ENCODE data around the gene FBXL17. TPM values are rescaled to one million over a fixed set of nuclear protein-coding genes. Genes with fewer than 3 reads are reported as not detected.
A peak's percentile ranks its signal among the peaks of the same experiment; 100 is the strongest.

Gene FBXL17
- total RNA-seq, 1 donor from 2014 or later = 11.1 TPM

DNA sequence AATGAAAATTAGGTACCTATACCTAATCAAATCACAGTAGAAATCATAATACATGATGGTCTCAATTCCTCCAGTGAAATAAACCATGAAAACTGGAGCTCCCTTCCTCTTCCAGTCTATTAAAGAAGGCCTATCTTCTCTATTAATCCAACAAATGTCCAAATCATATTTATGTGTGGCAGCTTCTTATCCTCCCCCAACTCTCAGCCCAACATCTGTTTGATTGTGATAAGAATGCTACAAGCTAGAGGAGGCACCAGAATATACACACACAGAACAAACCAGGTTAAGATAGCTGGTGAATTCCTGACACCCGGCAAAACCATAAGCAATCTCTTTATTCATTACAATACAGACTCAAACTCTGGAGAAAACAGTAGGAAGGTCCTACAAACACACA, 110.8 kb downstream of the FBXL17 start:
- Mint-ChIP-seq H3K9me3 (no peaks in the 10 kb centered on the region), H3K27ac (no peak overlapping the region), H3K4me1 (ENCODE audit: unreplicated experiment) (peaks cover 3% of the 10 kb centered on the region), H3K36me3 (no peaks in the 10 kb centered on the region), H3K27me3 (no peaks in the 10 kb centered on the region), H3K4me3 (no peak overlapping the region)
- DNase-seq (ENCODE audit: extremely low spot score, unreplicated experiment) = no peak
- TF ChIP-seq, protein P1, sequence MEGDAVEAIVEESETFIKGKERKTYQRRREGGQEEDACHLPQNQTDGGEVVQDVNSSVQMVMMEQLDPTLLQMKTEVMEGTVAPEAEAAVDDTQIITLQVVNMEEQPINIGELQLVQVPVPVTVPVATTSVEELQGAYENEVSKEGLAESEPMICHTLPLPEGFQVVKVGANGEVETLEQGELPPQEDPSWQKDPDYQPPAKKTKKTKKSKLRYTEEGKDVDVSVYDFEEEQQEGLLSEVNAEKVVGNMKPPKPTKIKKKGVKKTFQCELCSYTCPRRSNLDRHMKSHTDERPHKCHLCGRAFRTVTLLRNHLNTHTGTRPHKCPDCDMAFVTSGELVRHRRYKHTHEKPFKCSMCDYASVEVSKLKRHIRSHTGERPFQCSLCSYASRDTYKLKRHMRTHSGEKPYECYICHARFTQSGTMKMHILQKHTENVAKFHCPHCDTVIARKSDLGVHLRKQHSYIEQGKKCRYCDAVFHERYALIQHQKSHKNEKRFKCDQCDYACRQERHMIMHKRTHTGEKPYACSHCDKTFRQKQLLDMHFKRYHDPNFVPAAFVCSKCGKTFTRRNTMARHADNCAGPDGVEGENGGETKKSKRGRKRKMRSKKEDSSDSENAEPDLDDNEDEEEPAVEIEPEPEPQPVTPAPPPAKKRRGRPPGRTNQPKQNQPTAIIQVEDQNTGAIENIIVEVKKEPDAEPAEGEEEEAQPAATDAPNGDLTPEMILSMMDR (conservative IDR thresholded peaks at IDR 0.05) = no peak

DNA sequence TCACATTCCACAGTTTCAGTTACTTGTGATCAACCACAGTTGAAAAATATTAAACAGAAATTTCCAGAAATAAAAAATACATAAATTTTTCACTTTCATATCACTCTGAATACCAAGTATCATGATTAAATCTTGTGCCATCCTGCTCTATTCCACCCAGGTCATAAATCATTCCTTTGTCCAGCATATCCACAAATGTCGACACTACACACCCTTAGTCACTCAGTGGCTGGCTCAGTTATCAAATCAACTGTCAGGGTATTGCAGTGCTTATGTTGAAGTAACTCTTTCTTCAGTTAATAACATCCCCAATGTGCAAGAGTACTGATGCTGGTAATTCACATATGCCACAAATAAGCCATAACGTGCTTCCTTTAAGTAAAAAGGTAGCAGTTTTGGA, 115.7 kb downstream of the FBXL17 start:
- Mint-ChIP-seq H3K27ac (no peak overlapping the region), H3K9me3 (no peaks in the 10 kb centered on the region), H3K36me3 (no peaks in the 10 kb centered on the region), H3K4me3 (no peak overlapping the region), H3K27me3 (no peaks in the 10 kb centered on the region), H3K4me1 (ENCODE audit: unreplicated experiment) (no peaks in the 10 kb centered on the region)
- TF ChIP-seq, protein P1 (conservative IDR thresholded peaks at IDR 0.05) = no peak
- DNase-seq (ENCODE audit: extremely low spot score, unreplicated experiment) = no peak

DNA sequence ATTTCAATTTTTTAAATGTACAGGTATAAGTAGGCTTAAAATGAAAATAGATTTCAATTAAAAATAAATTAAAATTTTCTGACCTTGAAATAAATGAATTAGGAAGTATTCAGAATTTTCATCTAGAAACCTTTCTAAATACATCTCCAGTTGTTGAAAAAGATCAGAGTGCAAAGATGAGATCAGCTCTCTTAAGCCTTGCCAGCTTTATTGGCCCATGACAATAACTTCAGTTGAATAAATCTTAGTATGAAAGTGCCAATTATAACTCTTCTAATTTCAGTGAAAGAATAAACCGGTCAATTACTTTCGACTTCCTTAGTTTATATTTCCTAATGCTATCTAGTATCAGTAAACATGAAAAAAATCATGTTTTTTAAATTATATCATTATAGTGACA, 117.4 kb downstream of the FBXL17 start:
- no peak overlapping the region for H3K4me3 Mint-ChIP-seq
- TF ChIP-seq, protein P1 (conservative IDR thresholded peaks at IDR 0.05) = no peak
- no peaks in the 10 kb centered on the region for H3K27me3 Mint-ChIP-seq
- H3K27ac Mint-ChIP-seq = no peak overlapping the region
- H3K4me1 Mint-ChIP-seq (ENCODE audit: unreplicated experiment) = peaks cover 11% of the 10 kb centered on the region
- H3K36me3 Mint-ChIP-seq = no peaks in the 10 kb centered on the region
- no peak for DNase-seq (ENCODE audit: extremely low spot score, unreplicated experiment)
- H3K9me3 Mint-ChIP-seq = no peaks in the 10 kb centered on the region

DNA sequence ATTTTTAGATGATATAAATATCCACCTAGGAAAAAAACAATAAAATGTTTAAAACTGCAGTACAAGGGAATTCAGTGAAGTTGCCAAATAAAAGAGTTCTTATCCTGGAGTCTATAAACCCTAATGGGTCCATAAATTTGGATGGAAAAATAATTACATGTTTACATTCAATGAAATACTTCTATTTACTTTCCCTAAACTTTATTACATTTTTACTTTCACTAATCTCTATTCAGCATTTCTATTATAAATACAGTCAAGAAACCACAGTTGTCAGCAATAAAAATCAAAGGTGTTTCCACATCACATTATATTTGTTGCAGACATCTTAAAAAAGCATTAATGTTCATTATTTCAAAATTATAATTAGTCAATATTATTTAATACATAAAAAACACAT, 118.6 kb downstream of the FBXL17 start:
- Mint-ChIP-seq H3K9me3 (no peaks in the 10 kb centered on the region), H3K27me3 (no peaks in the 10 kb centered on the region), H3K27ac (no peak overlapping the region), H3K4me1 (ENCODE audit: unreplicated experiment) (peaks cover 19% of the 10 kb centered on the region), H3K4me3 (no peak overlapping the region), H3K36me3 (no peaks in the 10 kb centered on the region)
- DNase-seq (ENCODE audit: extremely low spot score, unreplicated experiment) = no peak
- TF ChIP-seq, protein P1 (conservative IDR thresholded peaks at IDR 0.05) = no peak

DNA sequence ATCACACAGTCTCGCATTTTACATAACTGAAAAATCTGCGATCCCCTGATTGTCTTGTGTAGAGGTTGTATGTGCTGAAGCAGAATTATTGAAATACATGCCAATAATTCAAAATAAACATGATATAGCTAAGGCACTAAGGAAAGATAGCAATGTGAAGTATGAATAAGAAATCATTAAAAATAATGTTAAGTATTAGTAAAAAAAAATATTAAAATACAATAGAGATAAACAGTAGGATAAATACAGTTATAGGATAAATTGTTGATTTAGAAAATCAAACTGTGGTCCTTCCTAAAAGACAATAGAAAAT, 121.1 kb downstream of the FBXL17 start:
- no peaks in the 10 kb centered on the region for H3K27me3 Mint-ChIP-seq
- H3K36me3 Mint-ChIP-seq = no peaks in the 10 kb centered on the region
- peaks cover 20% of the 10 kb centered on the region for H3K4me1 Mint-ChIP-seq (ENCODE audit: unreplicated experiment)
- H3K4me3 Mint-ChIP-seq = no peak overlapping the region
- no peaks in the 10 kb centered on the region for H3K9me3 Mint-ChIP-seq
- H3K27ac Mint-ChIP-seq = no peak overlapping the region
- no peak for DNase-seq (ENCODE audit: extremely low spot score, unreplicated experiment)
- TF ChIP-seq, protein P1 (conservative IDR thresholded peaks at IDR 0.05) = peak; percentile 17
